HG03064 (cell line): ENCODE data around the gene LAMTOR4.

ENCODE experiments used
- ATAC-seq: cut with Tn5 transposase; IDR thresholded peaks from one replicate; pipeline ENCODE4 v1.9.1; 2021; ENCODE audit warnings: low read depth; ENCODE audit not compliant: unreplicated experiment

The LAMTOR4 gene

GRCh38 chr7:100148559-100149328 lies at the start of gene LAMTOR4:
LAMTOR4 (plus strand) TSS chr7:100148918; CDS start chr7:100148973, 55 bp downstream.
- peak; percentile 96 for ATAC-seq

GRCh38 chr7:100099452-100099851 lies 49.3 kb upstream of the LAMTOR4 start:
- no peak for ATAC-seq

GRCh38 chr7:100100420-100101015 lies 48.2 kb upstream of the LAMTOR4 start:
- peak; percentile 60 for ATAC-seq

GRCh38 chr7:100101016-100101862 lies 47.5 kb upstream of the LAMTOR4 start, which contains the start of the genes AP4M1 and MCM7:
AP4M1 (plus strand) TSS chr7:100101643; CDS start chr7:100101715, 72 bp downstream.
MCM7 (minus strand) TSS chr7:100101397; CDS start chr7:100101294, 103 bp downstream.
- ATAC-seq, result peak; percentile 68

GRCh38 chr7:100102950-100103840 lies 45.5 kb upstream of the LAMTOR4 start:
- no peak for ATAC-seq

GRCh38 chr7:100105534-100105933 lies 43.2 kb upstream of the LAMTOR4 start:
- no peak for ATAC-seq

- ATAC-seq, result no peak
Observed at GRCh38 chr7:100106633-100107032, 42.1 kb upstream of the LAMTOR4 start.

- ATAC-seq, result no peak
Observed at GRCh38 chr7:100107125-100107737, 41.5 kb upstream of the LAMTOR4 start.

- ATAC-seq, result no peak
Observed at GRCh38 chr7:100107890-100108289, 40.8 kb upstream of the LAMTOR4 start.

- no peak for ATAC-seq
Observed at GRCh38 chr7:100109521-100110163, 39.1 kb upstream of the LAMTOR4 start.

- ATAC-seq, result no peak
Observed at GRCh38 chr7:100111156-100111555, 37.6 kb upstream of the LAMTOR4 start.

- ATAC-seq, result no peak
Observed at GRCh38 chr7:100111914-100112313, 36.8 kb upstream of the LAMTOR4 start.

- no peak for ATAC-seq
Observed at GRCh38 chr7:100115026-100115425, 33.7 kb upstream of the LAMTOR4 start.

GRCh38 chr7:100118388-100119071 lies 30.2 kb upstream of the LAMTOR4 start:
- ATAC-seq, result no peak

GRCh38 chr7:100119072-100119969 lies 29.4 kb upstream of the LAMTOR4 start, which contains the start of the genes CNPY4 and TAF6:
CNPY4 (plus strand) TSS chr7:100119634; CDS start chr7:100119745, 111 bp downstream.
TAF6 (minus strand) TSS chr7:100119358; CDS start chr7:100114209, 5,149 bp downstream.
- peak; percentile 58 for ATAC-seq

- ATAC-seq, result peak; percentile 33
Observed at GRCh38 chr7:100119970-100120732, 28.6 kb upstream of the LAMTOR4 start.

GRCh38 chr7:100120733-100121036 lies 28.0 kb upstream of the LAMTOR4 start:
- ATAC-seq, result no peak
